OCI-LY7 (cell line): ENCODE measurements around the gene REELD1. TPM values are rescaled to one million over a fixed set of nuclear protein-coding genes. Genes with fewer than 3 reads are reported as not detected.

Experiments
- BruUV-seq: library from RNA; stranded (reverse); fragments of 400-500 nt; replicated peaks from 2 replicates; lab custom pipeline; 2021; lab: Mats Ljungman, UMichigan
- CTCF ChIA-PET: fragments of 300-600 bp; sonication (Branson Sonifier 250); formaldehyde crosslinking; loops from one replicate; lab custom pipeline; 2022; ENCODE audit warnings: antibody characterized with exemption; ENCODE audit not compliant: unreplicated experiment; lab: Charles Lee
- POLR2A ChIA-PET: fragments of 300-600 bp; sonication (Branson Sonifier 250); formaldehyde crosslinking; loops from one replicate; lab custom pipeline; 2022; ENCODE audit warnings: antibody characterized with exemption; lab: Charles Lee
- DNase-seq: peaks from one replicate; pipeline ENCODE4 v3.0.0-alpha.2; 2015; ENCODE audit warnings: low spot score
- H2AFZ ChIP-seq: fragments of 200-600 bp; sonication (generic), shearing (Covaris generic); 2 replicates; pipeline ENCODE4 v1.6.1; 2014; ENCODE audit warnings: mild to moderate bottlenecking, antibody characterized with exemption, low read length, moderate library complexity
- H3K27ac ChIP-seq: fragments of 200-600 bp; sonication (generic); 2 replicates; pipeline ENCODE4 v1.5.1; 2014; ENCODE audit warnings: mixed run types, low read depth, mild to moderate bottlenecking, moderate library complexity, low read length, inconsistent platforms; ENCODE audit not compliant: poor library complexity, severe bottlenecking
- H3K36me3 ChIP-seq: fragments of 200-600 bp; sonication (generic); 2 replicates; pipeline ENCODE4 v1.6.1; 2014; ENCODE audit warnings: mild to moderate bottlenecking, antibody characterized with exemption, low read length, moderate library complexity, mixed read lengths; ENCODE audit not compliant: insufficient read depth
- H3K4me1 ChIP-seq: fragments of 200-600 bp; sonication (generic); 2 replicates; pipeline ENCODE4 v1.5.1; 2014; ENCODE audit warnings: mild to moderate bottlenecking, low read length; ENCODE audit not compliant: insufficient read depth, poor library complexity, severe bottlenecking
- H3K4me2 ChIP-seq: fragments of 200-600 bp; sonication (generic); 2 replicates; pipeline ENCODE4 v1.6.1; 2014; ENCODE audit warnings: mild to moderate bottlenecking, low read length
- H3K4me3 ChIP-seq: fragments of 200-600 bp; sonication (generic); 2 replicates; pipeline ENCODE4 v1.5.1; 2014; ENCODE audit warnings: mild to moderate bottlenecking, low read depth, low read length; ENCODE audit not compliant: poor library complexity, severe bottlenecking
- H3K79me2 ChIP-seq: fragments of 200-600 bp; sonication (generic); 2 replicates; pipeline ENCODE4 v1.6.1; 2016; ENCODE audit warnings: low read depth, mild to moderate bottlenecking, low read length, moderate library complexity, mixed read lengths; ENCODE audit not compliant: insufficient read depth
- H3K9me2 ChIP-seq: fragments of 200-600 bp; sonication (generic); 2 replicates; pipeline ENCODE4 v1.6.1; 2016; ENCODE audit warnings: mild to moderate bottlenecking, low read length, mixed read lengths; ENCODE audit not compliant: insufficient read depth
- H3K9me3 ChIP-seq: fragments of 200-600 bp; sonication (generic); 2 replicates; pipeline ENCODE4 v1.6.1; 2014; ENCODE audit warnings: mild to moderate bottlenecking, mixed run types, low read length, mixed read lengths
- H4K20me1 ChIP-seq: fragments of 200-600 bp; sonication (generic); 2 replicates; pipeline ENCODE4 v1.6.1; 2014; ENCODE audit warnings: mild to moderate bottlenecking, antibody characterized with exemption, low read length, moderate library complexity, mixed read lengths; ENCODE audit not compliant: insufficient read depth
- EZH2phosphoT487 ChIP-seq: fragments of 200-600 bp; sonication (generic); IDR thresholded peaks from 2 replicates; pipeline ENCODE4 v1.6.1; 2018; ENCODE audit warnings: low read depth, borderline replicate concordance, mild to moderate bottlenecking, mixed run types, antibody characterized with exemption, low read length, moderate library complexity, mixed read lengths
- intact Hi-C: fragments of 100-400 bp; cut with micrococcal nuclease; formaldehyde crosslinking; loops from one replicate; pipeline ENCODE4 v1.10.0; 2022; ENCODE audit not compliant: unreplicated experiment
- total RNA-seq, 2 experiments: library from RNA; depleted of rRNA in 1 of 2; stranded (reverse); fragments of >200 nt in 1 of 2; shearing (Covaris generic) in 1 of 2; gene quantifications; 2 replicates each; pipeline ENCODE4 v1.2.3, GENCODE V29; 2014 to 2022
- TF ChIP-seq, protein P1 (sequence below): fragments of 200-600 bp; sonication (generic); conservative IDR thresholded peaks from 2 replicates; pipeline ENCODE4 v1.5.1; 2014; ENCODE audit warnings: mild to moderate bottlenecking, antibody characterized with exemption, low read length, moderate library complexity, mixed read lengths

REELD1 gene
- total RNA-seq, 2 experiments from 2014 or later, result 0.63 TPM; not detected in 1

DNA sequence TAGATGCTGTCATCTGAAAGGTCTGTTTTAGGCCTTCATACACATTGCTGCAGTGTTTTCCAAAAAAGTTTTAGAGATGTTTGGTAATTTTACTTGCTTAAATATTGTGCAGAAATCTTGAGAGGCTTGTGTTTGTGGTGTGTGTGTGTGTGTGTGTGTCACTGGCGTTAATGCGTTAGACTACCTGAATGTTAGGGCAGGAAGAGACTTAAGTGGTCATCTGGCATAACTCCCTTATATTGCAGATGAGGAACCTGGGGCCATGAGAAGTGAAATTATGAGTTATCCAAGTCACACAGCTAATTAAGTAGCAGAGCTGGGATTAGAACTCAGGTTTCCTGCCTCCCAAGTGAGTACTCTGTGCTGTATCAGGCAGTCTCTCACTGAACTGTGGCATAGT, 37.4 kb upstream of the REELD1 start:
- ChIA-PET CTCF (no interaction called here), POLR2A (interaction anchor here (1.0 to 1.3 kb wide), 2 partner anchors 13 to 36 kb away, joined by 4 to 5 read pairs; no protein-coding TSS in a partner anchor)
- H3K4me3 ChIP-seq, result peak overlapping the region; percentile 92

DNA sequence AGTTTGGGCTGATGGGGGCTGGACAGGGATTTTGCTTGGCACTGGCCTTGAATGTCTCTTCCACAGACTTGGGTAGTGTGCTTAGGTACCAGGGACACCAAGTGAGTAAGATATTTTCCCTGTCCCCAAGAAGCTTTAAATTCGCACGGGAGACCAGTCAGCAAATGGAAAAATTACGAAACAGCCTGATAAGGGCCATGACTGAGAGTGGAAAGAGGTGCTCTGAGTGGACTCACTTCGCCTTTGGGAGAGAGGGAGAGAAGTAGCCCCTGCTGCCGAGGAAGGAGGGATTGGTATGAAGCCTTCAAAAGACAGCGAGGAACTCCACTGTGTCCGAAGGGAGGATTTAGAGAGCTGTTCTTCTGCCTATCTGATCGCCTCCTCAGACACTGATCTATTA, 36.2 kb upstream of the REELD1 start:
- Histone ChIP-seq H3K9me2 (no peaks in the 10 kb centered on the region), H3K79me2 (peaks cover 67% of the 10 kb centered on the region), H2AFZ (no peak overlapping the region), H4K20me1 (peaks cover 13% of the 10 kb centered on the region; the same call in 1 of the 2 replicates), H3K27ac (no peak overlapping the region), H3K36me3 (peaks cover 10% of the 10 kb centered on the region; the same call in 1 of the 2 replicates), H3K4me1 (peaks cover 47% of the 10 kb centered on the region), H3K9me3 (no peaks in the 10 kb centered on the region), H3K4me3 (no peak overlapping the region), H3K4me2 (peak overlapping the region; percentile 29; the same call in 1 of the 2 replicates)
- CTCF ChIA-PET, result no interaction called here
- intact Hi-C loops, result loop anchor here (5.0 kb wide), 3 partner anchors 146 to 241 kb away; partner anchors contain the start of gene ZNF827
- TF ChIP-seq EZH2phosphoT487, result no peak
- TF ChIP-seq, protein P1, sequence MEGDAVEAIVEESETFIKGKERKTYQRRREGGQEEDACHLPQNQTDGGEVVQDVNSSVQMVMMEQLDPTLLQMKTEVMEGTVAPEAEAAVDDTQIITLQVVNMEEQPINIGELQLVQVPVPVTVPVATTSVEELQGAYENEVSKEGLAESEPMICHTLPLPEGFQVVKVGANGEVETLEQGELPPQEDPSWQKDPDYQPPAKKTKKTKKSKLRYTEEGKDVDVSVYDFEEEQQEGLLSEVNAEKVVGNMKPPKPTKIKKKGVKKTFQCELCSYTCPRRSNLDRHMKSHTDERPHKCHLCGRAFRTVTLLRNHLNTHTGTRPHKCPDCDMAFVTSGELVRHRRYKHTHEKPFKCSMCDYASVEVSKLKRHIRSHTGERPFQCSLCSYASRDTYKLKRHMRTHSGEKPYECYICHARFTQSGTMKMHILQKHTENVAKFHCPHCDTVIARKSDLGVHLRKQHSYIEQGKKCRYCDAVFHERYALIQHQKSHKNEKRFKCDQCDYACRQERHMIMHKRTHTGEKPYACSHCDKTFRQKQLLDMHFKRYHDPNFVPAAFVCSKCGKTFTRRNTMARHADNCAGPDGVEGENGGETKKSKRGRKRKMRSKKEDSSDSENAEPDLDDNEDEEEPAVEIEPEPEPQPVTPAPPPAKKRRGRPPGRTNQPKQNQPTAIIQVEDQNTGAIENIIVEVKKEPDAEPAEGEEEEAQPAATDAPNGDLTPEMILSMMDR, result no peak
- no peak for DNase-seq
- BruUV-seq, result no TSS peak
- POLR2A ChIA-PET, result interaction anchor here (1.3 kb wide), 1 partner anchor 12 kb away, joined by 5 read pairs; no protein-coding TSS in a partner anchor

More for the DNA sequence above, 37.4 kb upstream of the REELD1 start:
- intact Hi-C loops, result loop anchor here (5.0 kb wide), 3 partner anchors 145 to 240 kb away; partner anchors contain the start of gene ZNF827
- BruUV-seq, result no TSS peak
- peaks cover 5% of the 10 kb centered on the region; the same call in 1 of the 2 replicates for H3K36me3 ChIP-seq
- H3K79me2 ChIP-seq, result peaks cover 60% of the 10 kb centered on the region
- H2AFZ ChIP-seq, result no peak overlapping the region
- no peaks in the 10 kb centered on the region for H3K9me2 ChIP-seq
- DNase-seq, result peak; percentile 34
- H3K9me3 ChIP-seq, result no peaks in the 10 kb centered on the region
- no peak overlapping the region for H3K27ac ChIP-seq
- H4K20me1 ChIP-seq, result peaks cover 13% of the 10 kb centered on the region; the same call in 1 of the 2 replicates
- H3K4me1 ChIP-seq, result peaks cover 47% of the 10 kb centered on the region
- no peak for TF ChIP-seq EZH2phosphoT487
- TF ChIP-seq, protein P1, result no peak
- H3K4me2 ChIP-seq, result peak overlapping the region; percentile 79
